Measurements from ENCODE around the gene FXN. TPM values are rescaled to one million over a fixed set of nuclear protein-coding genes. Genes with fewer than 3 reads are reported as not detected.

Gene FXN
- polyA plus RNA-seq, 3 donors: 9.1 to 27.3 (median 15.9) TPM

DNA sequence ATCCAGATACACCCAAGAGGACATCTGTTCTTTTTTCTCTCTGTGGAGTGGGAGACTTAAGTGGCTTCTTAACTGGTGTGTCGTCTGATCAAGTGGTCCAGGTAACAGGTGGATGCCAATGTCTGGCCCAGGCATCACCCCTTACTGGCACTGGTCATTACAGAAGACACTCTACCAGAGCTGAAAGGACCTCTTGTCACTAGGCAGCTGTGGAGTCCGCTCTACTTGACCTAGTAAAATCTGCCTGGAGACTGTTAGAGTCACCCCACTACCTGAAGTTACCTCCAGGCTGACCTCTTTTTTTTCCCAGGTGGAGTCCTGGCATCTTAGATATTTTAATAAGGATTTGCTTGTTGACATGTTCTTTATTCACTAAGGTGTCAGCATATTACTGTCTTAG, 22.5 kb downstream of the FXN start:
- Mint-ChIP-seq H3K36me3 (peaks cover 42 to 52% of the 10 kb centered on the region in 2 donors), H3K27me3 (ENCODE audit: low read depth in 3 of 3) (peaks cover 0 to 1% (median 0%) of the 10 kb centered on the region in 3 donors), H3K9me3 (no peaks in the 10 kb centered on the region), H3K27ac (no peak overlapping the region), H3K4me1 (no peaks in the 10 kb centered on the region), H3K4me3 (no peak overlapping the region)
- Histone ChIP-seq H4K20me1 (ENCODE audit: insufficient read depth, low read length) (no peaks in the 10 kb centered on the region), H3K27ac (ENCODE audit: low read depth in 1 of 2, low read length in 2 of 2) (no peak overlapping the region), H3K4me3 (replicated peaks in 1 of 3; ENCODE audit: low read depth in 2 of 3, low read length in 3 of 3) (no peak overlapping the region), H3K4me1 (ENCODE audit: control insufficient read depth in 1 of 2, insufficient read depth in 2 of 2, low read length in 2 of 2) (no peaks in the 10 kb centered on the region), H3K9me3 (replicated peaks in 1 of 2; ENCODE audit: control insufficient read depth in 1 of 2, insufficient read depth in 1 of 2, low read length in 2 of 2) (no peaks in the 10 kb centered on the region), H3K79me2 (ENCODE audit: insufficient read depth, low read length) (no peaks in the 10 kb centered on the region), H3K9ac (ENCODE audit: insufficient read depth, low read length, poor library complexity, severe bottlenecking) (no peak overlapping the region), H3K4me2 (replicated peaks; ENCODE audit: extremely low read depth, low read length, poor library complexity, severe bottlenecking) (no peak overlapping the region), H2AFZ (ENCODE audit: insufficient read depth, low read depth, low read length, poor library complexity, severe bottlenecking) (no peak overlapping the region), H3K27me3 (ENCODE audit: control insufficient read depth in 2 of 2, insufficient read depth in 2 of 2, low read length in 2 of 2) (no peaks in the 10 kb centered on the region), H3K36me3 (replicated peaks in 1 of 2; ENCODE audit: control insufficient read depth in 1 of 2, insufficient read depth in 2 of 2, low read length in 2 of 2) (peaks cover 11 to 39% of the 10 kb centered on the region in 2 donors)
- intact Hi-C loops (cut with micrococcal nuclease): loop anchor here in 1 of 2 donors (5.0 kb wide), 1 partner anchor 134 kb away; no protein-coding TSS in a partner anchor
- no peak for DNase-seq
- TF ChIP-seq, protein P1, sequence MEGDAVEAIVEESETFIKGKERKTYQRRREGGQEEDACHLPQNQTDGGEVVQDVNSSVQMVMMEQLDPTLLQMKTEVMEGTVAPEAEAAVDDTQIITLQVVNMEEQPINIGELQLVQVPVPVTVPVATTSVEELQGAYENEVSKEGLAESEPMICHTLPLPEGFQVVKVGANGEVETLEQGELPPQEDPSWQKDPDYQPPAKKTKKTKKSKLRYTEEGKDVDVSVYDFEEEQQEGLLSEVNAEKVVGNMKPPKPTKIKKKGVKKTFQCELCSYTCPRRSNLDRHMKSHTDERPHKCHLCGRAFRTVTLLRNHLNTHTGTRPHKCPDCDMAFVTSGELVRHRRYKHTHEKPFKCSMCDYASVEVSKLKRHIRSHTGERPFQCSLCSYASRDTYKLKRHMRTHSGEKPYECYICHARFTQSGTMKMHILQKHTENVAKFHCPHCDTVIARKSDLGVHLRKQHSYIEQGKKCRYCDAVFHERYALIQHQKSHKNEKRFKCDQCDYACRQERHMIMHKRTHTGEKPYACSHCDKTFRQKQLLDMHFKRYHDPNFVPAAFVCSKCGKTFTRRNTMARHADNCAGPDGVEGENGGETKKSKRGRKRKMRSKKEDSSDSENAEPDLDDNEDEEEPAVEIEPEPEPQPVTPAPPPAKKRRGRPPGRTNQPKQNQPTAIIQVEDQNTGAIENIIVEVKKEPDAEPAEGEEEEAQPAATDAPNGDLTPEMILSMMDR (IDR thresholded peaks at IDR 0.05): no peak
- WGBS (ENCODE audit: insufficient coverage): no CpG with 5 or more reads among the region's 2 CpGs

DNA sequence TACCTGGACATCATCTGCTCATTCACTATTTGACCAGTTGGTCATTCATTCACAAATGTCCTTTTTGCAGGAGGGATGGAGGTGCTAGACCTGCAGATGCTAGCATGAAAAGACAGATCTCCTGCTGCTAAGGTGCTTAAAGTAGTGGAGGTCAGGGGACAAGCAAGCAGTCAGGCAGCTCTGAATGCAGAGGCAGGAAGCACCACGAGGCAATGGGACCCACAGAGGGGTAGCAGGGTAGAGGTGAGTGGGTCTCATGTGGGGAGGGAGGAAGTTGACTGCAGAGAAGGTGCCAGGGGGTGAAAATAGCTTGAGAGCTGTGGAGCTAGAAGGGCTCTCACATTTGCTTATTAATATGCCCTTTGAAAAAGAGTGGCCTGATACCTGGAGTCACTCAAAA, 25.2 kb downstream of the FXN start:
- Histone ChIP-seq H3K4me3 (replicated peaks in 1 of 3; ENCODE audit: low read depth in 2 of 3, low read length in 3 of 3) (no peak overlapping the region), H3K79me2 (ENCODE audit: insufficient read depth, low read length) (no peaks in the 10 kb centered on the region), H3K27ac (ENCODE audit: low read depth in 1 of 2, low read length in 2 of 2) (no peak overlapping the region), H3K27me3 (ENCODE audit: control insufficient read depth in 2 of 2, insufficient read depth in 2 of 2, low read length in 2 of 2) (no peaks in the 10 kb centered on the region), H2AFZ (ENCODE audit: insufficient read depth, low read depth, low read length, poor library complexity, severe bottlenecking) (no peak overlapping the region), H3K36me3 (replicated peaks in 1 of 2; ENCODE audit: control insufficient read depth in 1 of 2, insufficient read depth in 2 of 2, low read length in 2 of 2) (peaks cover 11 to 40% of the 10 kb centered on the region in 2 donors), H4K20me1 (ENCODE audit: insufficient read depth, low read length) (no peaks in the 10 kb centered on the region), H3K9me3 (replicated peaks in 1 of 2; ENCODE audit: control insufficient read depth in 1 of 2, insufficient read depth in 1 of 2, low read length in 2 of 2) (no peaks in the 10 kb centered on the region), H3K9ac (ENCODE audit: insufficient read depth, low read length, poor library complexity, severe bottlenecking) (no peak overlapping the region), H3K4me1 (ENCODE audit: control insufficient read depth in 1 of 2, insufficient read depth in 2 of 2, low read length in 2 of 2) (no peaks in the 10 kb centered on the region), H3K4me2 (replicated peaks; ENCODE audit: extremely low read depth, low read length, poor library complexity, severe bottlenecking) (no peak overlapping the region)
- TF ChIP-seq, protein P1 (IDR thresholded peaks at IDR 0.05): no peak
- Mint-ChIP-seq H3K27ac (no peak overlapping the region), H3K9me3 (no peaks in the 10 kb centered on the region), H3K4me3 (no peak overlapping the region), H3K36me3 (peaks cover 46 to 53% of the 10 kb centered on the region in 2 donors), H3K4me1 (no peaks in the 10 kb centered on the region), H3K27me3 (ENCODE audit: low read depth in 3 of 3) (peaks cover 0 to 1% (median 0%) of the 10 kb centered on the region in 3 donors)
- no peak for DNase-seq
- 25% methylated on average over 1 of the region's 1 CpG for WGBS (ENCODE audit: insufficient coverage)
- intact Hi-C loops (cut with micrococcal nuclease): no loop called here
